NCI-H748 treated with DMSO at 0.1 percent for 48 hours (cell line): ENCODE data around the gene INSL3.

Source experiments
- DNase-seq: peaks from one replicate; lab custom pipeline; 2025; lab: John Stamatoyannopoulos, UW

Gene INSL3

GRCh38 chr19:17846146-17846545, 24.8 kb upstream of the INSL3 start:
- DNase-seq: no peak

DNA sequence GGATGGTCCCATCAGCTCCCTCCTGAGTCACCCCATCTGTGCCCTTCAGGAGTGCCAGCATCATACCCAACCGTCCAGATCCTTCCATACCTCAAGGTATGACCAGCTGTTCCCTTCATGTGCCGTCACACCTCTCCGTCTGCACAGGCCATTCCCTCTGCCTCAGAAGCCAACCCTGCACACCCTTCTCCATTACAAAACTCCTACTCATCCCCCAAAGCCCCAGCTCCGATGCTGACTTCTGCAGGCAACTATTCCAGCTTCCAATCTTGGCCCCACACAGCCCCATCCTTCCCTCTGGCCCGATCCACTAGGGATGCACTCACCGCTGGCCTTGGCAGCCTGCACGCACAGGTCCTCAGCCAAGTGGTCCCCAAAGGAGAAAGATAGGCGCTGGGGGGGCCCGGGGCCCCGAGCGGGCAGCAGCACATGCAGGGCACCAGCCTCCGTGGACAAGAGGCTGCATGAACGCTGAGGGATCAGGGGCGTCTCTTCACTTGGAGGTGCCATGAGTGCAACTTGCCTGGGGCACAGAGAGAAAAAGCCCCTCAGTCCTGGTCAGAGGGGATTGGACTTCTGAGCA, 22.7 kb upstream of the INSL3 start:
- DNase-seq: no peak

- no peak for DNase-seq
Measured at GRCh38 chr19:17843292-17843827, 22.0 kb upstream of the INSL3 start.

GRCh38 chr19:17842663-17843291, 21.5 kb upstream of the INSL3 start:
- DNase-seq: no peak

DNA sequence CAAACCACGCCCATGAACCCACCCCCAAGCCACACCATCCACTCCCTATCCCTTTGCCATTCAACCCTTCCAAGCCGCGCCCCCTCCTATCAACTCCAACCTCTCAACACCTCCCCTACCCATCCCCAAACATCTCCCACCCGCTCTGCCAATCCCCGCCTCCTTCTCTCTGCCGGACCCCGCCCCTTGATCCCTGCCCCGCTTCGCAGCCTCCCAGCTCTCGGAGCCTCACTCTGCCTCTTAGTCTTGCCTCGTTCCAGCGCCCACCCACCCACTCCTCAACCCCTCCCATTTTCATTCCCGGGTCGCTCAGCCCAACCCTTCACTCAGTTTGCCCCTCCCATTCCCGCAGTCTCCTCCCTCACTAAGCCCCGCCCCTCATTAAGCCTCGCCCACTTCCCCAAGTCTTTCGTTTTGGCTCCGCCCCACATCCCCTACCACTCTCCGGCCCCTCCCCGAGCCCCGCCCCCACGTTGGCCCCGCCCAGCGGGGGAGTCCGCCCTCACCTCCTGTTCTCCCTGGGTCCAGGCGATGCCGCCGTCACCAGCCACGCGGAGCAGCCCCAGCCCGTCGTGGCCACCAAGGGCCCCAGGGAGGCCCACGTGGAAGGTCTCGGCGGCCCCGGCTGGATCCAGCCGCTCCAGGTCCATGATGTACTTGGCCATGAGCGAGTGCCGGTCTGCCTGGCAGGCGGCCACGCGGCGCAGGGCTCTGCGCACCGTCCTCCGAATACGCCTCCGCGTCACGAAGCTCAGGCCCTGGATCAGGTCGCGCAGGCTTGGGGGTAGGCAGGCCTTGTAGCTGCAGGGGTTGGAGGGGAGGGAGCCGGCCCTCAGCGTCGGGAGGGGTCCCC, 20.7 kb upstream of the INSL3 start:
- peak; percentile 62 for DNase-seq

GRCh38 chr19:17841371-17841809, 20.1 kb upstream of the INSL3 start:
- no peak for DNase-seq

DNA sequence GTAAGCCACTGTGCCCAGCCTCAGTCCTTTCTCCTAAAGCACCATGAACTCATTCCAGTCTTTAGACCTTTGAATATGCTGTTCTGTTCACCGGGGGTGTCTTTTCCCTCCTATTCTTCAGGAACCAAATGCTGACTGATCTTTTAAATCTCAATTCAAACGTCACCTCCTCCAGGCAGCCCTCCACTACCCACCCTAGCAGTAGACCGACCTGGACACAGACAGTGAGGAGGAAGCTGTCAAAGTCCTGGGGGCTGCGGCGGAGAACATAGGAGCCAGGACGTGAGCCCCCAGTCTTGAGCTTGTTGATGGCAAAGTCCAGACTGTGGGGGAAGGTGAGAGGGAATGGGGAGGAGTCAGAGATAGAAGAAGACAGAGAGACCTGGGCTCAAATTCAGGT, 18.7 kb upstream of the INSL3 start:
- DNase-seq: no peak

- DNase-seq: no peak
Measured at GRCh38 chr19:17837972-17838371, 16.7 kb upstream of the INSL3 start.

DNA sequence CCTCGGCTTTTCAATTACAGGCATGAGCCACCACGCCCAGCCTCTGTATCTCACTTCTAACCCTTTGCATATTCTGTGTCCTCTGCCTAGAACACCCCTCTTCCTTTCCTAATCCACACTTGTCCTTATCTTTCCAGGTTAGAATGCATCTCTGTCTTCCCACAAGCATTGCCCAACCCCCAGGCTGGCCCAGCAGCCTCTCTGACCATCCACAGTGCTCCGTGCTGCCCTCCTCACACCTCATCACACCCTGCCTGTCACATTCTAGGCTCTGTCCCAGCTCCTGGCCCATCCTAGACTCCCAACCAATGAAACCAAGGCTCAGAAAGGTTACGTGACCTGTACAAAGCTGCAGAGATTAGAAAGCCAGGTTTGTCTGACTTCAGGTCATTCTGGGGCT, 15.2 kb upstream of the INSL3 start:
- DNase-seq: no peak

DNA sequence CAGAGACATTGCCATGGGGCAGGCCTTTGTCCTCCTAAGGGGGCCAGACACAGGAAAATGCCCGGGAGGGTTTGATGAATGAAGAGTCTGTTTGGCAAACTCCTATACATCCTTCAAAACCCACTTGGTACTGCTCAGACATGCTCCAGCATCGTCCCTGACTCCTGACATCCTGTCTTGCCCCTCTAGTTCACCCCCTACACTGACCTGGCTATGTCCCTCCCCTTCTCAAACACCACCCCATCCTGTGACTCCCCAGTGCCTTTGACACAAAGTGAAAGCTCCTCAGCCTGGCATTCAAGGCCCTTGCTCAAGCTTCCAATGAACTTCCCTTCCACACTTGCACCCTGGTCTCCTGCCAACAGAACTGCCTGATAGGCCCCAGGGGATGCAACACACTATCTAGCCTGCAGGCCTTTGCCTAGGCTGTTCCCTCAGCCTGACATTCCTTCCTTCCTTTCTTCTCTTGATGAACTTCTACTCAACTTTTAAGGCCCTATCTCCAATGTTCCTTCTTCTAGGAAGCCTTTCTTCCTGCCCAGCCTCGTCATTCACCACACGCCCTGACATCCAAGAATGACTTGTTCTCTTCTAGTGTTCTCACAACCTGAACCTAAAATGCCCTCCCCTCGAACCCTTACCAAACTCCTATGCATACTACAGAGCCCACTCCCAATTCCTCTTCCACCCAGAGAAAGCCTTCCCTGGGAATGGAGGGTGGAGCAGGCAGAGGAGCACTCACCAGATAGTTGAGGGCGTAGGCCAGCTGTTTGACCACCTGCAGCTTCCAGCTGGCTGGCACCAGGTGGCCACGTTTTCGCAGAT, 14.1 kb upstream of the INSL3 start:
- DNase-seq: no peak

DNA sequence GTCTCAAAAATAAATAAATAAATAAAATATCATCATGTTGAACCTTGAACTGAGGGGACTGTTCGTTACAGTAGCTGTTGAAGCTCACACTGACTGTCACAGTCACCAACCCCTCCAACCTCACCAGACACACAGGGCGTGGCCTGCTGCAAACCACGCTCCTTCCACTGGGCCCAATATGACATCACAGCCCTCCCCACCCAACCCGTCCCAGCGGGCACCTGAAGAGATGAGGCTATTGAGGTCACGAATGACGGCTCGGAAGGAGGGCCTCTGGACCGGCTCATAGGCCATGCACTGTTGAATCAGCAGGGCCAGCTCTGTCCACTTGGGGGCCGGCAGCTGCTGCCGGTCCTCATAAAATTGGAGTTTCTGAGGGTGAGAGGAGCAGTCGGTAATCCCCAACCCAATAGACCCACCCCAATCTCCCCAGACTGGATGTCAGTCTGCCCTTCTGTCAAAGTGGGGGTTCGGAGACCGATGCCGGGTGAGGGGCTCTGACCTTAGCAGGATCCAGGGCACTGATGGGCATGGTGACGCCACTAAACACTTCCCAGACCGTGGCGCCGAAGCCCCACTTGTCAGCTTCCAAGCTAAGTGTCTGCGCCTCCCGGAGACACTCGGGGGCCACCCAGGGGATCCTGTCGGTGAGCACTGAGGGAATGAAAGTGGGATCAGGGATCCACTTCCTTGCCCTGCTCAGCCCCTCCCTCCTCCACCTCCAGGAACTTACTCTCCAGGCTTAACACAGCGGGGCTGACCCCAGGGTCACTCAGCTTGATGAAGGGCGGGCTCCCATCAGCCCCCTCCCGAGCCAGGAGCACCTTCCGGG, 13.2 kb upstream of the INSL3 start:
- no peak for DNase-seq

GRCh38 chr19:17832443-17833208, 11.3 kb upstream of the INSL3 start:
- no peak for DNase-seq

GRCh38 chr19:17831419-17831888, 10.1 kb upstream of the INSL3 start:
- DNase-seq: no peak

DNA sequence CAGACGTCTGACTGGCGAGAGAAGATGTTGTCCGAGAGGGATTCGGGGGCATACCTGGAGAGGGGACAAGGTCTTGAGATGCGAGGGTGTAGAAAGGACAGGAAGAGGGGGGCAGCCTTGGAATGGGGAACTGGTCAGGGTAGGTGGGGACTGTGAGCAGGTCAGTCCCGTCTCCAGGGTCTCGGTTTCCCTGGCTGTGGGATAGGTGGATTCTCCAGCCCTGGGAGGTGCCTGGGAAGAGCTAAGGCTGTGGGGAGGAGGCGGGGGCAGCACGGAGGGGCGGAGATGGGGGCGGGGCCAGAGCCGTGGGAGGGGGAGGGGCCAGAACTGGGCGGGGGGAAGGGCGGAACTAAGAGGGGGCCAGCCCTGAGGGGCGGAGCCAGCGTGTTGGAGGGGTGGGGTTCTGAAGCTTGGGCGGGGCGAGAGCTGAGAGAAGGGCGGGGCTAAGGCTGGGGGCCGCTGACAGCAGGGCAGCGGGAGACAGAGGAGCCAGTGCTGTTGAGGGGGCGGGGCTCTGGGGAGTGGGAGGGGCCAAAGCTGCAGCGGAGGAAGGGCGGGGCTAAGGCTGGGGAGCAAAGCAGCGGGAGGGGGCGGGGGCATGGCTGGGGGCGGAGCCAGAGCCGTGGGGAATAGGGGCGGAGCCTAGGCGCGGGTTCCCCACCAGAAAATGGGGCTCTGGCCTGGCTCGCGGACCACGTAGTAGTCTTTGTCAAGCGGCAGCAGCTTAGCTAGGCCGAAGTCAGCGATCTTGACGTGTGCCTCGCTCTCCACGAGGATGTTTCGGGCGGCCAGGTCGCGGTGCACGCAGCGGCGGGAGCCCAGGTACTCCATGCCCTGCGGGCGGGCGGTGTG, 9.5 kb upstream of the INSL3 start:
- DNase-seq: peak; percentile 66

- peak; percentile 27 for DNase-seq
Measured at GRCh38 chr19:17829855-17830566, 8.7 kb upstream of the INSL3 start.

GRCh38 chr19:17826508-17827056, 5.3 kb upstream of the INSL3 start:
- DNase-seq: no peak

DNA sequence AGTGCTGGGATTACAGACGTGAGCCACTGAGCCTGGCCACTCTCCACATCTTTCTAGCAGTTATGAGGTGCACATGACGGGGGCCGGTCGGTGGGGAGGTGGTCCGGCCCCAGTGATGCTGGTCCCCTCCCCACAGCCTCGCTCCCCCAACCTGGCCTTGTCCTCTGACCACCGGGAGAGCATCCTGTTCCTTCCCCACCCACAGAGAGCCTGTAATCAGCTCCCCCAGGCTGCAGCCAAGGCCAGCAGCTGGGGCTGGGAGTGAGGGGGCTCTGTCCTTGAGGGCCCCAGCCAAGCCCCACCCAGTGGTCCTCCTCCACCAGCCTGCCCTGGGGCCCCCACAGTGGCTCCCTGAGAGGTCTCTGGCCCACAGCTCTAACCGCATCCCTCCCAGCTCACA, 3.0 kb upstream of the INSL3 start:
- DNase-seq: no peak

GRCh38 chr19:17817668-17818363, 3.5 kb downstream of the INSL3 start:
- DNase-seq: no peak
